Measurements from ENCODE around the gene MALAT1.

Gene MALAT1

GRCh38 chr11:65552388-65552951 is 53.6 kb downstream of the MALAT1 start:
- H3K4me1 ChIP-seq = peaks cover 9% of the 10 kb centered on the region
- H3K79me2 ChIP-seq = peaks cover 3% of the 10 kb centered on the region
- no peak overlapping the region for H3K4me2 ChIP-seq (ENCODE audit: low read length)
- H3K9ac ChIP-seq = no peak overlapping the region
- H3K36me3 ChIP-seq (ENCODE audit: control insufficient read depth, insufficient read depth, low read length) = no peaks in the 10 kb centered on the region
- no peaks in the 10 kb centered on the region for H3K27me3 ChIP-seq (ENCODE audit: control insufficient read depth, insufficient read depth, low read length)
- H3K4me3 ChIP-seq (ENCODE audit: low read depth, low read length) = no peak overlapping the region
- no peak overlapping the region for H2AFZ ChIP-seq
- TF ChIP-seq CTCF (IDR thresholded peaks at IDR 0.05) = no peak
- H3K27ac ChIP-seq = no peak overlapping the region
- no peaks in the 10 kb centered on the region for H3K9me3 ChIP-seq (ENCODE audit: control insufficient read depth, low read length)

- TF ChIP-seq CTCF (IDR thresholded peaks at IDR 0.05) = no peak
- Histone ChIP-seq H3K4me3 (ENCODE audit: low read depth, low read length) (no peak overlapping the region), H3K9ac (no peak overlapping the region), H3K4me2 (ENCODE audit: low read length) (no peak overlapping the region), H3K27ac (no peak overlapping the region), H3K36me3 (ENCODE audit: control insufficient read depth, insufficient read depth, low read length) (no peaks in the 10 kb centered on the region), H3K79me2 (peaks cover 3% of the 10 kb centered on the region), H2AFZ (no peak overlapping the region), H3K4me1 (peaks cover 9% of the 10 kb centered on the region), H3K9me3 (ENCODE audit: control insufficient read depth, low read length) (no peaks in the 10 kb centered on the region), H3K27me3 (ENCODE audit: control insufficient read depth, insufficient read depth, low read length) (no peaks in the 10 kb centered on the region)
Measured at GRCh38 chr11:65553301-65554001, 54.6 kb downstream of the MALAT1 start.

GRCh38 chr11:65554057-65554818 is 55.4 kb downstream of the MALAT1 start:
- Histone ChIP-seq H3K4me1 (peaks cover 13% of the 10 kb centered on the region), H3K27ac (no peak overlapping the region), H3K9ac (no peak overlapping the region)

GRCh38 chr11:65554842-65555430 is 56.1 kb downstream of the MALAT1 start:
- H3K9ac ChIP-seq = no peak overlapping the region
- H3K27ac ChIP-seq = peak overlapping the region; percentile 82
- H3K27me3 ChIP-seq (ENCODE audit: control insufficient read depth, insufficient read depth, low read length) = no peaks in the 10 kb centered on the region
- H3K9me3 ChIP-seq (ENCODE audit: control insufficient read depth, low read length) = no peaks in the 10 kb centered on the region
- no peak overlapping the region for H2AFZ ChIP-seq
- no peak overlapping the region for H3K4me3 ChIP-seq (ENCODE audit: low read depth, low read length)
- no peak for TF ChIP-seq CTCF (IDR thresholded peaks at IDR 0.05)
- H3K79me2 ChIP-seq = peaks cover 3% of the 10 kb centered on the region
- no peak overlapping the region for H3K4me2 ChIP-seq (ENCODE audit: low read length)
- peaks cover 17% of the 10 kb centered on the region for H3K4me1 ChIP-seq
- H3K36me3 ChIP-seq (ENCODE audit: control insufficient read depth, insufficient read depth, low read length) = no peaks in the 10 kb centered on the region

More at GRCh38 chr11:65554057-65554818, 55.4 kb downstream of the MALAT1 start:
- no peaks in the 10 kb centered on the region for H3K36me3 ChIP-seq (ENCODE audit: control insufficient read depth, insufficient read depth, low read length)
- no peak overlapping the region for H3K4me2 ChIP-seq (ENCODE audit: low read length)
- H3K4me3 ChIP-seq (ENCODE audit: low read depth, low read length) = no peak overlapping the region
- no peaks in the 10 kb centered on the region for H3K9me3 ChIP-seq (ENCODE audit: control insufficient read depth, low read length)
- TF ChIP-seq CTCF (IDR thresholded peaks at IDR 0.05) = no peak
- H3K79me2 ChIP-seq = peaks cover 3% of the 10 kb centered on the region
- H2AFZ ChIP-seq = no peak overlapping the region
- no peaks in the 10 kb centered on the region for H3K27me3 ChIP-seq (ENCODE audit: control insufficient read depth, insufficient read depth, low read length)
